DOHH2 (cell line): ENCODE measurements around the gene CDK5R1.

Experiments used
- EZH2phosphoT487 ChIP-seq: fragments of 200-600 bp; sonication (generic); IDR thresholded peaks from 2 replicates; pipeline ENCODE4 v1.6.1; 2017; ENCODE audit warnings: borderline replicate concordance, mild to moderate bottlenecking, antibody characterized with exemption, low read length, moderate library complexity, mixed read lengths
- TF ChIP-seq, protein P1 (sequence below): fragments of 200-600 bp; sonication (generic); IDR thresholded peaks from one replicate; pipeline ENCODE4 v1.5.1; 2014; ENCODE audit warnings: antibody characterized with exemption, mild to moderate bottlenecking, low read depth, low read length; ENCODE audit not compliant: poor library complexity, severe bottlenecking

DNA sequence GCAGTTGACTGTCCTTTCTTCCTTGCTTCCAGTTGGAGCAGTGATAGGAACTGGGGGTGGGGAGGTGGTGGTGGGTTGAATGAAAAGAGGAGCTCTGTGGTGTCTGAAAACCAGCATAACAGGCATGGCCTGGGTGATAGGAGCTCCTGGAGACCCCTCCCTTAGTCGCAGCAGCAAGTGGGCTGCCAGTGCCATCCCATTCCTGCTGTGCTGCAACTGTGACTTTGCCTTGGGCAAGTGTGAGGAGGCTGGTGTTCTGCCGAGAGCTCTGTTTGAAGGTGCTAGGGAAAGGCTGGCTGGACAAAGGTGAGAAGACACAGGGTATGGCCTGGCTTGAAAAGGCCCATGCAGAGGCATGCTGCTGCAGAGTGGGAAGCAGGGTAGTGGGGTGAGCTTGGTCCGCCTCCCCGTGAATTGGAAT, 2.7 kb upstream of the CDK5R1 start:
- TF ChIP-seq EZH2phosphoT487: no peak
- TF ChIP-seq, protein P1, sequence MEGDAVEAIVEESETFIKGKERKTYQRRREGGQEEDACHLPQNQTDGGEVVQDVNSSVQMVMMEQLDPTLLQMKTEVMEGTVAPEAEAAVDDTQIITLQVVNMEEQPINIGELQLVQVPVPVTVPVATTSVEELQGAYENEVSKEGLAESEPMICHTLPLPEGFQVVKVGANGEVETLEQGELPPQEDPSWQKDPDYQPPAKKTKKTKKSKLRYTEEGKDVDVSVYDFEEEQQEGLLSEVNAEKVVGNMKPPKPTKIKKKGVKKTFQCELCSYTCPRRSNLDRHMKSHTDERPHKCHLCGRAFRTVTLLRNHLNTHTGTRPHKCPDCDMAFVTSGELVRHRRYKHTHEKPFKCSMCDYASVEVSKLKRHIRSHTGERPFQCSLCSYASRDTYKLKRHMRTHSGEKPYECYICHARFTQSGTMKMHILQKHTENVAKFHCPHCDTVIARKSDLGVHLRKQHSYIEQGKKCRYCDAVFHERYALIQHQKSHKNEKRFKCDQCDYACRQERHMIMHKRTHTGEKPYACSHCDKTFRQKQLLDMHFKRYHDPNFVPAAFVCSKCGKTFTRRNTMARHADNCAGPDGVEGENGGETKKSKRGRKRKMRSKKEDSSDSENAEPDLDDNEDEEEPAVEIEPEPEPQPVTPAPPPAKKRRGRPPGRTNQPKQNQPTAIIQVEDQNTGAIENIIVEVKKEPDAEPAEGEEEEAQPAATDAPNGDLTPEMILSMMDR: no peak
